NCI-H128 (cell line): Measurements from ENCODE around the gene CDC42BPB.
A peak's percentile ranks its signal among the peaks of the same experiment; 100 is the strongest.

Experiments used
- DNase-seq: peaks from one replicate; lab custom pipeline; 2025; ENCODE audit not compliant: unreplicated experiment; lab: John Stamatoyannopoulos, UW

CDC42BPB gene

GRCh38 chr14:103057372-103058163, at the start of gene CDC42BPB:
TSS of gene CDC42BPB (minus strand) at chr14:103057549. CDS start at chr14:103057173, 376 bp downstream.
- DNase-seq, result peak; percentile 90

DNA sequence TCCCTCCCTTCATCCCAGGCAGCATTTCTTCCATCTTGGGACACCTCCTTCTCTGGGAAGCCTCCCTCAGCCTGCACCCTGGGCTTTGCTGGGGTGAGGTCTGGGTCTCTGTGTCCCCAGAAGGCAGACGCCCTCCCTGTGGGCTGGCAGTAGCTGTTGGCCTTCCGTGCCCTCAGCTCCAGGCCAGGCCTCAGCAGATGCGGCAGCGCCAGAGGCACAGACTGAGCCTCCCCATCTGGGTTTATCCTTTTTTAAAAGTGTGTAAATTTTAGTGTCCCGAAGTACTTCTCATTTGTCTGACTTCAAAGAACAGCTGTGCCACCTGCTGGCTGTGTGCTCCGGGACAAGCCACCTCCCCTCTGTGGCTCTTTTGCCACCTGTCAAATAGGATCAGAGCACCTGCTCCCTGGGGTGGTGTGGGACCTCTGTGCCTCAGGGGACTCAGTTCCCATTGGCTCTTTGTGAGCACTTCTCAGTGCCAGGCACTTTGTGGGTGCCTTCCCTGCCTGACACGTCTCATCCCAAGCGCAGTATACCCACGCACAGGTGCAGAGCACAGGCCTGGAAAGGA, 48.3 kb upstream of the CDC42BPB start:
- no peak for DNase-seq

DNA sequence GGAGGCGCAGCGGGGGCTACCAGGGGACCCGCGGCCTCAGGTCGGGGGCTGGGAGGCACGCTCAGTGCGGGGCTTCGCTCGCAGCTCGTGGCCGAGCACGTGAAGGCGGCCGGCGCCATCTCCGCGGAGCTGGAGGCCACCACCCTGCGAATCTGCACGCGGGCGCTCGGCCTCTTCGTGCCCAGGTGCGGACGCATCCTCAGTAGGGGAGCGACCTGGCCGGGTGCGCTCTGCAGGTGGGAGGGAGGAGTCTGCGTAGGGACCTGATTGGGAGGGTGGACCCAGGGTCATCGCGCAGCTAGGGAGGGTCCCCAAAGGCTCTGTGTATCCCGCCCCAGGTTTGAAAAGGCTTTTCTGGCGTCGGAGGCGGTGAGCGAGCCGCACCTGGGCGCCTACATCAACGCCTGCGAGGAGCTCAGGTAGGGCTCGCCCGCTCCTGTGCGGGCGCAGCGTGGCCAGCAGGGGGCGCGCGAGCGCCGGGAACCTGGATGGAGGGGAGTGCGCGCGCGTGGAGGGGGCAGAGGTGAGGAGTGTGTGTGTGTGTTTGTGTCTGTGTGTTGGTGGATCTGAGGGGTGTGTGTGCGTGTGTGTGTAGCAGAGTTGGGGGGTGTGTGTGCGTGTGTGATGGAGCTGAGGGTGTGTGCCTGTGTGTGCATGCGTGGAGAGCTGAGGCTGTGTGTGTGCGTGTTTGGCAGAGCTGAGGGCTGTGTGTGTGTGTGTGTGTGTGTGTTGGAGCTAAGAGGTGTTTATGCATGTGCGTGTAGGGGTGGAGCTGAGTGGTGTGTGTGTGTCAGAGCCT, 47.5 kb upstream of the CDC42BPB start:
- peak; percentile 62 for DNase-seq

DNA sequence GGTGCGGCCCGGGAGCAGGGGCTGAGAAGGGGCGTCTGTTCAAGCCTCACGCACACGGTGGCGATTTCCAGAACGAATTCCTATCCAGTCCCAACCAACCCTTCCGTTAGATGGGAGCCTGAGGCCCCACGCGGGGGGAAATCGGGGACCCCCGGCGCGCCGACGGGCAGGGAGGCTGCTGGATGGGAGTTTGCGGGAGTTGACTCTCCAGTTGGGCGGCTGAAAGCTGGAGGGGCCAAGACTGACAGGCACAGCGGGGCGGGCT, 47.0 kb upstream of the CDC42BPB start:
- DNase-seq, result no peak

DNA sequence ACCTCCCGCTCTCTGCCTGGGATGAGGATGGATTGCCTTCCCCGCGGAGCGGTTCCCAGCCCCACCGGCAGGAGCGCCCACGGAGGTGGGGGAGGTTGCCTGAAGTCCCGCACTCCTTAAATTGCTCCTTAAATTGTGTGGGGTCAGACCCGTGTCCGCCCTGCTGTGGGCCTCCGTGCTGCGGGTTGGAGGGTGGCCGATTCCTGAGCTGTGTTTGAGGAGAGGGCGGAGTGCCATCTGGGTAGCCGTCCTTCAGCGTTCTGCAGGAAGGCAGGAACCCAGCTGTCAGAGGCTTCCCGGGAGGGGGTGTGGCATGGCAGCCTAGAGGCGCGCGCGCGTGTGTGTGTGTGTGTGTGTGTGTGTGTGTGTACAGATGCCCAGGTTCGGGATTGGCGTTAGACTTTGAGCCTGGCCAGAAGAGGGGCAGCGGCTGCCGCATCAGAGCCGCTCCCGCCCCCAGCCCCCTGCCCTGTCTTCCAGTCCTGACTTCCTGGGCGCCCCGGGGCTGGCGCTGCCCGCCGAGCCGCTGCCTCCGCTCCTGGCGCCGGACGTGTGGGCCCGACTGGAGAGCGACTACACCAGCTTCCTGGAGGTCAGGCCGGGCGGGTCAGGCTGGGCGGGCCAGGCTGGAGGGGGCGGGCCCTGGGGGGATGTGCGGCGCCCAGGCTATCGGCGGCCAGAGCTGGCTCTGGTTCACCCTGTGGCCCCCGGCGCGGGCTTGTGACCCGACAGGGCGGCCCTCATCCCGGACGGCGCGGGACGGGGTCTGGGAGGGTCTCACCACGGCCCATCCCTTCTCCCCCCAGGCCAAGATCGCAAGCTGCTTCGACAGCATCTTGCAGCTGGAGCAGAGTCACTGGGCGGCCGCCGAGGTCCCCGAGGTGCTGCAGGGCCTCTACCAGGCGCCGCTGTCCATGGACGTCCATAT, 46.4 kb upstream of the CDC42BPB start:
- DNase-seq, result peak; percentile 42

GRCh38 chr14:103102689-103103260, 45.4 kb upstream of the CDC42BPB start:
- DNase-seq, result no peak

- no peak for DNase-seq
Measured at GRCh38 chr14:103101963-103102688, 44.8 kb upstream of the CDC42BPB start.

DNA sequence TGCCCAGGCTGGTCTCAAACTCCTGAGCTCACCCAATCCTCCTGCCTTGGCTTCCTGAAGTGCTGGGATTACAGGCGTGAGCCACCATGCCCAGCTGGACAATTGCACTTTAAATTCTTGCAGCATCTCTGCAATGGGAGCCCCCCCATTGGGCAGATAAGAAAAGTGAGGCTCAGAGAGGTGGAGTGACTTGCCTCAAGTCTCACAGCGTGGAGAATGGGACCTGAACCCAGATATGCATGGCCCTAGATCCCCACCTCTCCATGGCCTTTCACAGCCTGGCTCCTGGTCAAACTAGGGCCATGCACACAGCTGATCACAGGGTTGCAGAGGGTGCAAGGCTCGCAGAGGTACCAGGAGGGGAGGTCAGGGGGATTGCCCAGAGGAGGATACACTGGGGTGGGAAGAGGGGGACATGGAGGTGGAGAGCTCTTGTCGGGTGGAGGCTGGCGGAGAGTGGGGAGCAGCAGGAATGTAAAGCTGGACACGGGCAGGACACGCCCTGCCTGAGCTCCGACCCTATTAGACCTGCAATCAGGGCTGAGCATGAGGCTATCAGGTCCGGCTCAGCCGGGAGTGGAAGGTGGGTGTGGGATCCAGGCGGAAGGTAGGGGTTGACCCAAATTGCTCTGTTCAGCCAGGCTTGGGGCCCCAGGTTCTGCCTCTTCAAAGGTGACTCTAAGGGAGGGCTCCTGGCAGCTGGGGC, 44.1 kb upstream of the CDC42BPB start:
- DNase-seq, result no peak

GRCh38 chr14:103100281-103101121, 43.2 kb upstream of the CDC42BPB start:
- no peak for DNase-seq

GRCh38 chr14:103099733-103100280, 42.5 kb upstream of the CDC42BPB start:
- DNase-seq, result no peak

- no peak for DNase-seq
Measured at GRCh38 chr14:103099081-103099732, 41.9 kb upstream of the CDC42BPB start.

DNA sequence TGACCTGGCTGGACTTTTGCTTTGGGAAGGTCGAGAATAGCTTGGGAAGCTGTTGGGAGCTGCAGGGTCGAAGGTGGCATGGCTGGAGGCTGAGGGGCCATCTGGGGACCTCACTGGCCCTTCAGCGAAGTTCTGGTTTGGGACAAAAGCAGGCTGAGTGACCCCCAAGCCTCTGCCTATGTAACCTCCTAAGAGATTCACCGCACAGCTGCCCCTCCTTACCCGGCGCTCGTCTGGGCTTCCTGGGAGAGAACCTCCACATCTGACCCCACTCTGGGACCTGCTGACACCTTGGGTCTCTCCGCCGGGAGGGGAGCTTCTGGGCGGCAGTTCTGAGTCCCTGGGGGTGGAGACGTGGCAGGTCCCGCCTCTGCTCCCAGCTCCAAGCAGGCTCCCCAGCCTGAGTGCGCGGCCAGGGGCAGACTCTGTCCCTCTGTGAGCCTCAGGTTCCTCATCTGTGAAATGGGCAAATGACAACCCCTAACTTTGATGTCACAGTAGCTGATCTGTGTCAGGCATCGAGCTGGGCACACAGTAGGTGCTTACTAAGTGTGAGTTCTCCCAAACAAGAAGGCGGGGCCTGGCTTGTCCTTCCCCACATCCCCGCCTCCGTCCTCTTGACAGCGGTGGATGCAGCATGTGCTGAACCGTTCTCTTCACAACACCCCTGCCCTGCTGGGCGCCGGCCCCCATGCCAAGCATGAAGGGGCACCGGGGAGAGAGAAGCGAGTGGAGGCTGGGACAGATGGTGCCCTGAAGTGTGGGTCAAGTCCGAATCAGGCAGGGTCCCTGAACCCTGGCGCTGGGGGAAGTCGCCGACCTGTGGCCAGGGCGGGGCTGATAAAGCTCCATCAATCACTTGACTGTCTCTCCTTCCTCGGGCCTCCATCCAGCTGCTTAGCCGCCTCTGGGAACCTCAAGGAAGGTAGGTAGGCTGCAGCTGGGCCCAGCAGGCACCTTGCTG, 40.9 kb upstream of the CDC42BPB start:
- DNase-seq, result no peak

GRCh38 chr14:103097244-103097993, 40.1 kb upstream of the CDC42BPB start:
- DNase-seq, result no peak

DNA sequence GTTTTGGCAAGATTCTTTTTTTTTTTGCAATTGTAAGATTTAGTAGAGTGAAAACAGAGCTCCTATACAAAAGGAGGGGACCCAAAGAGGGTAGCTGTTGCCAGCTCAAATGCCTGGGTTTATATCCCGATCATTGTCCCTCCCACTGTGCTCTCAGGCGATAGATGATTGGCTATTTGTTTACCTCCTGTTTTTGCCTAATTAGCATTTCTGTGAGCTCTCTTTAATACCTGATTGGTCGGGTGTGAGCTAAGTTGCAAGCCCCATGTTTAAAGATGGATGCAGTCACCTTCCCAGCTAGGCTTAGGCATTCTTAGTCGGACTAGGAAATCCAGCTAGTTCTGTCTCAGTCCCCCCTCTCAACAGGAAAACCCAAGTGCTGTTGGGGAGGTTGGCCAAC, 39.0 kb upstream of the CDC42BPB start:
- DNase-seq, result no peak

DNA sequence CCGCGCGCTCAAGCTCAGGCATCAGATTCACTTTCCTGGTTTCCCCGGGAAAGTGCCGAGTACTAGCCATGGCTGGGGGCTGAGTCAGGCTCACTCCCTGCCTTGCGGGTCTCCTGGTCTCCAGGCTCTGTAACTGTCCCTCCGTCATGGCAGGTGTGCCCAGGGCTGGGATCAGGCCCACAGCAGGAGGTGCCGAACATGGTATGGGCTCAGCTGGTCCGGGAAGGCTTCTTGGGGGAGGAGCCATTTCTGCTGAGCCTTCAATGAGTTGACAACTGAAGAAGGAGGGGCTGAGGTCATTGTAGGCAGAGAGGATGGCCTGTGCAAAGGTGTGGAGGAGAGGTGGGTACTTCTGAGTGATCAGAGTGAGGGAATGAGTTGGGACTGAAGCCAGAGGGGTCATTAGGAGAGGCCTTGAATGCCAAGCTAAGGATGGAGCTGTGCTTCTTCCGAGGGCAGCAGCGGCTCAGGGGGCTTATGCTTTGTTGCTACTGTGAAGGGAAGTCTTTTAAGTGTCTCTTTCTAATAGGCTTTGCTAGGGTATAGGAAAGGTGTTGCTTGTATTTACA, 37.9 kb upstream of the CDC42BPB start:
- no peak for DNase-seq
